Diencephalon (tissue), 1 donor: ENCODE results near the gene SLC39A10. TPM values are rescaled to one million over a fixed set of nuclear protein-coding genes. Genes with fewer than 3 reads are reported as not detected.

Experiments used
- small RNA-seq: library from RNA; depleted of rRNA; stranded (forward); fragments of <200 nt; gene quantifications from one replicate; pipeline ENCODE3, GENCODE V24; 2014
- total RNA-seq: library from RNA; depleted of rRNA; stranded (reverse); fragments of >200 nt; gene quantifications from one replicate; pipeline ENCODE4 v1.2.3, GENCODE V29; 2014

SLC39A10 gene, protein sequence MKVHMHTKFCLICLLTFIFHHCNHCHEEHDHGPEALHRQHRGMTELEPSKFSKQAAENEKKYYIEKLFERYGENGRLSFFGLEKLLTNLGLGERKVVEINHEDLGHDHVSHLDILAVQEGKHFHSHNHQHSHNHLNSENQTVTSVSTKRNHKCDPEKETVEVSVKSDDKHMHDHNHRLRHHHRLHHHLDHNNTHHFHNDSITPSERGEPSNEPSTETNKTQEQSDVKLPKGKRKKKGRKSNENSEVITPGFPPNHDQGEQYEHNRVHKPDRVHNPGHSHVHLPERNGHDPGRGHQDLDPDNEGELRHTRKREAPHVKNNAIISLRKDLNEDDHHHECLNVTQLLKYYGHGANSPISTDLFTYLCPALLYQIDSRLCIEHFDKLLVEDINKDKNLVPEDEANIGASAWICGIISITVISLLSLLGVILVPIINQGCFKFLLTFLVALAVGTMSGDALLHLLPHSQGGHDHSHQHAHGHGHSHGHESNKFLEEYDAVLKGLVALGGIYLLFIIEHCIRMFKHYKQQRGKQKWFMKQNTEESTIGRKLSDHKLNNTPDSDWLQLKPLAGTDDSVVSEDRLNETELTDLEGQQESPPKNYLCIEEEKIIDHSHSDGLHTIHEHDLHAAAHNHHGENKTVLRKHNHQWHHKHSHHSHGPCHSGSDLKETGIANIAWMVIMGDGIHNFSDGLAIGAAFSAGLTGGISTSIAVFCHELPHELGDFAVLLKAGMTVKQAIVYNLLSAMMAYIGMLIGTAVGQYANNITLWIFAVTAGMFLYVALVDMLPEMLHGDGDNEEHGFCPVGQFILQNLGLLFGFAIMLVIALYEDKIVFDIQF
- 170 TPM for total RNA-seq

DNA sequence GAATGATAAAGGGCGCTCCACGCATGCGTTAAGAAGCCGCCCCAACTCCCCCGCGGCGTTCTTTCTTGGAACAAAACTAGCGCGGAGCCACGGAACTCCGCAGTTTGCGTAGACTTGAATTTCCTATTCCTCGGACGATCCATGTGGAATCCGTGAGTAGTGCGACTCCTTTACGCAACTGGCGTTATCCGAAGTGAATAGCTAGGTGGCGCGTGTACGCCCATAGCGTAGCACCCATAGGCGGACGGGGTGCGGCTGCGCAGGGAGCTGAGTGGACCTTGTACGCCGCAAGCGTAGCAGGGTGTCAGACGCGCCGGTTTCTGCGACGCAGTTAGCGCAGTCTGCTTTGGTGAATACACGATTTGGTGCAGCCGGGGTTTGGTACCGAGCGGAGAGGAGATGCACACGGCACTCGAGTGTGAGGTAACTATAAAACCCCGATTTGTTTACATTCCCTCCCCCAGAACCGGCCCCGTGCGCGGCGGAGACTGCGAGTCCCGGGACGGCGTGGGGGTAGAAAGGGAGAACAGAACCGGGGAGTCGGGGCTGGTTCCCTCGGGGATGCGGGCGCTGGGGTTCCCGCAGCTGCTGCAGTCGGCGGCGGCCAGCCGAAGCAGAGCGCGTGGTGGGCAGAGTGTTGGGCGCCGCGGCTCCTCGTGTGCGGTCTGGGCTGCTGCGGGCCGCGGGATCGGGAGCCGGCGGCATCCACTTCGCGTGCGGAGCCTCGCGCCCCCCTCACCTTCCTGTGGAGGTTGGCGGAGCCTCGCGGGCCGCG lies at the start of gene SLC39A10:
SLC39A10 (plus strand) TSS at position 368 of the 775 bp plus-strand sequence. CDS start 22,817 bp downstream, outside the sequence.

Small RNA genes lying within 50 kb of the gene (small RNA-seq; reads per million reads assigned to genes)
- gene RNU6-915P, result not detected
